B cell (primary cell): Measurements from ENCODE around the gene STIM1.

ENCODE experiments used
- CTCF ChIP-seq: fragments of 200-600 bp; IDR thresholded peaks from one replicate; pipeline ENCODE4 v1.8.0; 2022; ENCODE audit warnings: antibody characterized with exemption, mild to moderate bottlenecking
- EZH2 ChIP-seq: IDR thresholded peaks from 2 replicates; pipeline ENCODE4 v1.6.1; 2012; ENCODE audit warnings: borderline replicate concordance, low read depth, mild to moderate bottlenecking, moderate library complexity, low read length; ENCODE audit not compliant: insufficient read depth, poor library complexity, severe bottlenecking

DNA sequence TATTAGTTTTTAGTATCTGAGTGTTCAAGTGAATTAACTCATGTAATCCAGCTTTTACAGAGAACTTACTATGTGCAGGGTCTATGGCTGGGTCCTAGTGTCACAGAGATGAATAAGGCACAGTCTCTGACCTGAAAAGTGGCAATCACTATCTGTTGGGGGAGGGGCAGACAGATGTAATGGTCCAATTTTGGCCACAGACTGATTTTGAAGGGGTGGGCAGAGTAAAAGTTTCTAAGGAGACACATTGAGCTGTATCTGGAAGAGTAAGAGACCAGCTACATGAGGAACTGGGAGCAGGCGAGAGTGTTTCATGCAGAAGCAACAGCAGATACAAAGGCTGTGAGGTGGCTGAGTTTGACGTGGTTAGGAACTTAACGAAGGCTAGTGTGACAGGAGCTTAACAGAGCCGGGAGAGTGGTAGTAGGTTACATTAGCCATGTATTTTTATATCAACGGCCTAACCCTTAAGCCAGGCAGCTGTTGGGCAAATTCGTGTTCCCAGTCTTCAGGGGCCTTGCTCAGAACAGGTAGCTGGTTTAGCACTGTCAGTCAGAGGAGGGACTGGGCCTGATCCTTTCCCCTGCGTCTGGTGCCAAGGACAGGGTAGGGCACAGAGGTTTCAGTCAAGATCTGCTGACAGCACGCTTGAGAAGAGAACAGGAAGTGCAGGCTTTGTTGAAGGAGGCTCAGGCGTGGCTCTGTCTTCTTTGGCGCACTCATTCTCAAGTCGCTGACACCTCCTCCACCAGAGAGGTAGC, 1.4 kb upstream of the STIM1 start:
- no peak for TF ChIP-seq EZH2
- TF ChIP-seq CTCF, result no peak
